NCI-H748 treated with DMSO at 0.1 percent for 48 hours (cell line): ENCODE results near the gene DMWD.
A peak's percentile ranks its signal among the peaks of the same experiment; 100 is the strongest.

Source experiments
- DNase-seq: peaks from one replicate; lab custom pipeline; 2025; lab: John Stamatoyannopoulos, UW

DMWD gene

GRCh38 chr19:45785097-45785496 lies 7.5 kb downstream of the DMWD start:
- DNase-seq, result no peak

- DNase-seq, result no peak
Observed at GRCh38 chr19:45784096-45784495, 8.5 kb downstream of the DMWD start.

- no peak for DNase-seq
Observed at GRCh38 chr19:45782820-45783785, 9.5 kb downstream of the DMWD start.

GRCh38 chr19:45782162-45782691 lies 10.4 kb downstream of the DMWD start, which contains the start of gene DMPK:
Gene DMPK, minus strand, starts transcription at chr19:45782490. Its CDS starts 138 bp downstream, at chr19:45782352.
- DNase-seq, result no peak

GRCh38 chr19:45781214-45782161 lies 11.2 kb downstream of the DMWD start:
- DNase-seq, result no peak

- DNase-seq, result no peak
Observed at GRCh38 chr19:45780448-45781213, 12.0 kb downstream of the DMWD start.

- no peak for DNase-seq
Observed at GRCh38 chr19:45780146-45780447, 12.5 kb downstream of the DMWD start.

GRCh38 chr19:45779231-45780145 lies 13.2 kb downstream of the DMWD start:
- DNase-seq, result peak; percentile 83

GRCh38 chr19:45778010-45778661 lies 14.5 kb downstream of the DMWD start:
- DNase-seq, result no peak

GRCh38 chr19:45777395-45777961 lies 15.2 kb downstream of the DMWD start:
- DNase-seq, result no peak

- no peak for DNase-seq
Observed at GRCh38 chr19:45774765-45775164, 17.9 kb downstream of the DMWD start.

GRCh38 chr19:45773384-45773783 lies 19.3 kb downstream of the DMWD start:
- DNase-seq, result no peak

GRCh38 chr19:45772912-45773311 lies 19.7 kb downstream of the DMWD start:
- DNase-seq, result no peak

- no peak for DNase-seq
Observed at GRCh38 chr19:45772130-45772840, 20.4 kb downstream of the DMWD start.

GRCh38 chr19:45771311-45771933 lies 21.2 kb downstream of the DMWD start:
- no peak for DNase-seq

GRCh38 chr19:45770192-45771101 lies 22.2 kb downstream of the DMWD start:
- peak; percentile 97 for DNase-seq

- no peak for DNase-seq
Observed at GRCh38 chr19:45769821-45770191, 22.8 kb downstream of the DMWD start.
